NCI-H345 treated with DMSO at 0.1 percent for 48 hours (cell line): ENCODE results near the gene HDAC11.
"Not testable (repeated sequence)": the region's sequence is repeated elsewhere in the genome, so short reads cannot be mapped to it uniquely, and the experiment has no call there.

Experiments
- DNase-seq: peaks from one replicate; lab custom pipeline; 2025; ENCODE audit not compliant: unreplicated experiment; lab: John Stamatoyannopoulos, UW

The HDAC11 gene

DNA sequence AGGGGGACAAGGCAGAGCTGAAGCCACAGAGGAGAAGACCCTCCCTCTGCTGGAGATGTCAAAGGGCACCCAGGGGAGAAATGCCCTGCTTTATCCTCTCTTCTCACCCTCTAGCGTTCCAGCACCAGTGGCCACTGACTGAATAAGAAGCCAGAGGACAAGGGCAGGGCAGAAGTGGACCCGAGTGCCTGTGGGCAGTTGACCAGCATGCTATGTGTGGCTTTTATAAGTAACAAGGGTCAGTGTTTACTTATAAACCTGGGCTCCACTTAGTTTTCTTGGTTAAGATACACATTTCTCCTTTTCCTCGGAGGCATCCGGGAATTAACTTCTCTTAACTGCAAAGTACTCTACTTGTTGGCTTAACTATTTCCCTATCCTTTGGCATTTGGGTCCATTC lies 13.3 kb upstream of the HDAC11 start:
- no peak for DNase-seq

DNA sequence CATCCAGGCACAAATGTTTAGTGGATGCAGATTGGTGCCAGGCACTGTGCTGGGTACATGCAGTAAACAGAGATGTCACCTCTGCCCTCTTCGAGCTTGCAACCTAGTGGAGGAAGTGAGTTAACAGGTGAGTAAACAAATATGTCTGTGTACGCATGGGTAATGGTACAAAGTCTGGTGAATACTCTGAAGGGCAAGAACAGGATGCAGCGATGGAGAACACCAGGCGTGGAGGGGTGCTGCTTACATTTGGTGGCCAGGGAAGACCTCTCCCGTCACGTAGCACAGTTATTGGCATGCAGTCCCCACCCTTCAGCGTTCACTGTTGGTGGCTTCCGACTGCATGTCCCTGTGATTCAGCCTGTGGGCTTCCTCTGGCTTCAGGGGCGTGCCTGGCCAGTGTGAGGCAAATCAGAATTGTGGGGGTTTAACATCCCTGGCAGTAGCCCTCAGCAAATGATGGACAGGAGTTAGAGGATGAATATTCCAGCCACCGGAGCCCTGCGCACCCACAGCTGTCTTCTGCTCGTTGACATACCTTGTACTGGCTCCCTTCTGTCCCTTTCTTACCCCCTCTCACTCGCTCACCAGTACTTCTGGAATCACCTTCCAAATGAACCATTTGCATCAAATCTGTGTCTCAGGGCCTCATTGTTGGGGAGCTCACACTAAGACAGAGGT lies 9.1 kb upstream of the HDAC11 start:
- no peak for DNase-seq

GRCh38 chr3:13472286-13472685 lies 7.8 kb upstream of the HDAC11 start:
- no peak for DNase-seq

GRCh38 chr3:13473020-13473419 lies 7.1 kb upstream of the HDAC11 start:
- no peak for DNase-seq

DNA sequence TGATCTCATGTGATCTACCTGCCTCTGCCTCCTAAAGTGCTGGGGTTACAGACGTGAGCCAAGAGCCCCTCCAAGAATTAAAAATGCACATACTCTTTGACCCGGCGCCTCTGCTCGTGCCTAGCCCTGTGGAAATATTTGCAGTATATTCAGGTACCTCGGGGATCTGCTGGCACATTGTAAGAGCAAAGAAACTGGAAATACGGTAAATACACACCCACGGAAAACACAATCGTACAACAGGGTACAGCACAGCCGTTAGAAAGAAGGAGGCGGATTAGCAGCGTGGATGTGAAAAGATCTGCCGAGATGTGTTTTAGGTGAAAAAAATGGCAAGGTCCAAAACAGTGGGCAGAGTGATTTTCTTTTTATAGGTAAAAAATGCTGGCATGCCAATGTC lies 6.1 kb upstream of the HDAC11 start:
- no peak for DNase-seq

DNA sequence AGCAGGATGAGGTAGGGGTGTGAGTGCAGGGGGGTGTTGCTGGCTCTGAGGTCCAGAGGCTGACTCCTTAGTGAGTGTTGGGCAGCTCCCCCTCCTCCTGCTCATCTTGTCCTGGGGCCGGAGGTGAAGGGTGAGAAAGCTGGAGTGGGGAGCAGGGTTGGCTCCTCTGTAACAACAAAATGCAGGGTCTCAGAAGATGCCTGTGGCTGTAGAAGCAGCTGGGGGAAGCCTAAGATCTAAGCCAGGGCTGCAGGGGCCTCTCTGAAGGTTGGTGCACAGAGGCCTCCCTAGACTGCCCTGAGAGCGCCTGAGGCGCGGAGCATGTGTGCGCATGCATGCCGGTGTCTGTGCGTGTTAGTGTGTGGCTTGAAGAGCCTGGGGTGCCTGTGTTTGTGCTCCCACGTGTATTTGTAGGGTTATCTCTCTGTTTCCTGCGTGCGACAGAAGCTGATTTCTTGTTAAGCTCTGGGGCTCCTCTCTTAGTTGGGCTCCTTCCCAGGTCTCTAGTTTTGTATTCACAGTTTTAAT lies 5.3 kb upstream of the HDAC11 start:
- DNase-seq: no peak

DNA sequence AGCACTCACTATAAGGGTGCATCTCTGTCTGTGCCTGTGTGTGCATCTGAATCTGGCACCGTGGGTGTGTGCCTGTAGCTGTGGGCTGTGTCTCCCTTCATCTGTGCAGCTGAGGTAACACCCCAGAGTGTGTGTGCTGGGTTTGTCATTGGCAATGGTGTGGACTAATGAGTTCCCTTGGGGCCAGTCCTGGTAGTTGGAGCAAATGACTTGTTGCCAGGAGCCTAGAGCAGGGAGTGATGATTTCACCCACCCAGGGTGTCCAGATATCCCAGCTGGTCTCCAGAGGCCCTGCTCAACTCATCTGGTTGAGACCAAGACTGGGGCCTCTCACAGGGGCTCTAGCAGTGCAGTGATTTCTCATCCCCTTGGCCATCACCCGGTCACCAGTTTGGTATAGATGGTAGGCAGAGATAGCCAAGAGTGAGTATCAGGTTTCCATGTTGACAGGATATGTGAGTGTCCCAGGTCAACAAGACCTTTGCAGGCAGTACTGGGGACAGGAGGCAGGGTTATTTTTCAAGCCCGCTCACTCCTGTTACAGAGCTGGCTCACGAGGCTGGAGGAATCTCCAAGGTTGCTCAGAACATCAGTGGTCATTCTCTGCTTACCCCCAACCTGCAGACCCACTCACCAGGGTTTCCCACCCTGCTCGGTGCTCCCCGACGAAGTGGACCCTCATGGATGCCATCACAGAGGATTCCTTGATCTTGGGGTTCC lies 4.1 kb upstream of the HDAC11 start:
- DNase-seq: no peak

GRCh38 chr3:13477943-13478342 lies 2.2 kb upstream of the HDAC11 start:
- DNase-seq: no peak

DNA sequence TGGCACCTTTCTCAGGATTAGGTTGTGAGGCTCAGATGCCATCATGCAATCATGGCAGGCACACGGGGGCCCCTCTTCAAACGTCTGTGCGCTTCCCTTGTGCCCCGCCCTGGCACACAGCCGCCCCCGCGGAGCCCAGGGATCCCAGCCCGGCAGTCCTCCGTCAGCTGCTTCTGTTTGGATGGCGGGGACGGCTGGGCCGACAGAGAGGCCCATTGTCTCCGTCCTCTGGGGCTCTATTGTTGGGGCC lies 849 bp upstream of the HDAC11 start:
- no peak for DNase-seq

DNA sequence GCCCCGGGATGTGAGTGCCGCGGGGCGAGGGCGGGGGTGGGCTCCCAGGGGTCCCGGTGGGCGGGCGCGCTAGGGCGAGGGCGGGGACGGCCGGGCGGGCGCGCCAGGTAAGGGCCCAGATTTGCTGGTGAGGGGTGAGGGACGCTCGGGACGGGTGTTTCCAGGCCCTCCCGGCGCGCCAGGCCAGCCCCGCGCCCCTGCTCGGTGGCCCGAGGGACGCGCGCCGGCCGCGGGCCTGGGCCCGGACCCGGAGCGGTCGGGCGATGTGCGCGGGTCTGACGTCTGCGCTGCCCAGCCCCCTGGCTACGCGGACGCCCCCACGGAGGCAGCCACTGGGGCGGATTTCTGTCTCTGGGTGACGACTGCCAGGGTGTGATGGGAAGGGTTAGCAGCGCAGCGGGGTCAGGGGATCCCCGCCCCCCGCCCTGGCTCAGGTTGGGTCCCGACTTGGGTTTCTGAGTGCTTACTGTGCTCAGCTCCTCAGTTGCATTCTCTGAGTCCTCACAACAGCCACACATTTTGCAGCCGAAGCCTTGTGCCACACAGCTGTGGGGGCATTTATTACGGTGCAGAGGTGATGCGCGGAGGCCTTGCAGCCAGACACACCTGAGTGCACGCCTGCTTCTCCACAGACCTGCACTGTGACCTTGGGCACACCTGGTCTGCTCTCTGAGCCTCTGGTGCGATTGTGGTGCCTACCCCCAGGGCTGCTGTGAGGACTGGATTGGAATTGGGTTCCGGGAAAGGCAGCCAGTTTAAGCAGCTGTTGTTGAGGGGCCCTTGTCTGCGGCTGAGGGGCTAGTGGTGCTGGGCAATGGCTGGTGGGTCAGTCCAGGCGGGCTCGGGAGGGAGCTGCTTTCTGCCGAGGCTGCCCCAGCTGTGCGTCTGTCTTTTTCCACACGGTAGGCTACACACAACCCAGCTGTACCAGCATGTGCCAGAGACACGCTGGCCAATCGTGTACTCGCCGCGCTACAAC lies 523 bp downstream of the HDAC11 start:
- no peak for DNase-seq

- DNase-seq: no peak
Observed at GRCh38 chr3:13482106-13482690, 2.1 kb downstream of the HDAC11 start.

DNA sequence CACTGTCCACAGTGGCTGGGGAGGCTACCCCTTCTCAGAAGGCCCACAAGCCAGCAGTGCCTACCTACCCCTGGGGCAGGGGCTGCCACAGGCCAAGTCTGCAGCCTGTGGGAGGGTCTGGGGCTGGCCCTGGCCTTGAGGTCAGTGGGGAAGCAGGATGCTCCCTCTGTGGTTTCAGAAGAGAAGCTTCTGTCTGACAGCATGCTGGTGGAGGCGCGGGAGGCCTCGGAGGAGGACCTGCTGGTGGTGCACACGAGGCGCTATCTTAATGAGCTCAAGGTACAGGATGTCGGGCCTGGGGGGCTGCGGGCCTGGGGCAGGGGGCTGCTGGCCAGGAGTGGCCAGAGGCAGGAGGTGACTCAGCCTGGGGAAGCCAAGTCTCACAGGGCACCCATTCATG lies 3.2 kb downstream of the HDAC11 start:
- no peak for DNase-seq

GRCh38 chr3:13483988-13484695 lies 4.0 kb downstream of the HDAC11 start:
- no peak for DNase-seq

- peak; percentile 4 for DNase-seq
Observed at GRCh38 chr3:13484851-13485590, 4.9 kb downstream of the HDAC11 start.

GRCh38 chr3:13485630-13486562 lies 5.8 kb downstream of the HDAC11 start:
- DNase-seq: not testable (repeated sequence)

- no peak for DNase-seq
Observed at GRCh38 chr3:13487403-13487802, 7.3 kb downstream of the HDAC11 start.

DNA sequence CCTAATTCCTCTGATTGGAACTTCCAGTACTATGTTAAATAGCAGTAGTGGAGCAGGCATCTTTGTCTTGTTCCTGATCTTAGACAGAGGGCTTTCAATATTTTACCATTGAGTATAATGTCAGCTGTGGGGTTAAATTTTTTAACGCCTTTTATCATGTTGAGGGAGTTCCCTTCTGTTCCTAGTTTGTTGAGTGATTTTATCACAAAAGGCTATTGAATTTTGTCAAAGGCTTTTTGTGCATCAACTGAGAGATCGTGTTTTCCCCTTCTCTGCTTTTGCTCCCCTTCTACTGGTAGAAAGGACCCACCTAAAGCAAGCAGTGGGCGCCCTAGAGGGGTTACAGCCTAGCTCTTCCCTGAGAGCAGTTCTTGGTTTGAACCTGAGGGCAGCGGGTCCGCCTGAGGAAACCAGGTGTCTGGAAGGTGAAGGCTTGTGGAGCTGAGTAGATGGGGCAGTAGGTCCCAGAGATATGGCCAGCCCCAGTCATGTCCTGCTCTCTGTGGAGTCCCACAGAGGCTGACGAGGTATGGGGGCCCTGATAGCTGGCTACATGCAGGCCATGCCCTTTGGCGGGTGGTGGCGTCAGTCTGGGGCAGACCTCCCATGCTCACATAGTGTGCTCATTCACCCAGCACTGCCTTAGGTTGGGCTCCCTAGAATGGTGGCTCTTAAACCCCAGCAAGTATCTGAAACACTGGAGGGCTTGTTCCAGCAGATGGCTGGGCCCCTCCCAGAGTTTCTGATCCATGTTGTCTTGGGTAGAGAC lies 11.3 kb downstream of the HDAC11 start:
- DNase-seq: no peak

DNA sequence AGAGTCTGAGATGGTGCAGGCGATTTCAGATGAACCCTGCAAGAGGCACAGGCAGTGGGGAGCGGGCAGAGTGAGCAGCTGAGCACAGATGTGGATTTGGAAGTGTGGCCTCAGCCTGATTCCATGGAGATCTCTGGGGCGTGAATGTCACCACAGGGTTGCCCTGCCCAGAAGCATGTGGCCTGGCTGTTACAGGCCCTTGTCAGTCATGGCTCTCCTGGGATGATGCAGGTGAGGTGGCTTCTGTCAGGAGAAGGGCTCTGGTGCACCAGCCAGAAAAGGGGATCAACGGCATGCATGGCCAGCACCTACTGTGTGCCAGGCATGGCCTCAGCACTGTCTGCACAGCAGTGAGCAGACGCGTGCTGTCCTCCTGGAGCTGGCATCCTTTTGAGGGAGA lies 11.9 kb downstream of the HDAC11 start:
- DNase-seq: no peak
